Stimulated activated CD4-positive, alpha-beta T cell treated with anti-CD3 and anti-CD28 coated beads, Interleukin-2, amount 100 ng/mL, for 48 hours (primary cell): Measurements from ENCODE around the gene PBXIP1.
"Not testable (repeated sequence)": the region's sequence is repeated elsewhere in the genome, so short reads cannot be mapped to it uniquely, and the experiment has no call there.

ENCODE experiments used
- DNase-seq, 2 donors: peaks; one replicate each; pipeline ENCODE4 v3.0.0-alpha.2; 2020

Gene PBXIP1, protein sequence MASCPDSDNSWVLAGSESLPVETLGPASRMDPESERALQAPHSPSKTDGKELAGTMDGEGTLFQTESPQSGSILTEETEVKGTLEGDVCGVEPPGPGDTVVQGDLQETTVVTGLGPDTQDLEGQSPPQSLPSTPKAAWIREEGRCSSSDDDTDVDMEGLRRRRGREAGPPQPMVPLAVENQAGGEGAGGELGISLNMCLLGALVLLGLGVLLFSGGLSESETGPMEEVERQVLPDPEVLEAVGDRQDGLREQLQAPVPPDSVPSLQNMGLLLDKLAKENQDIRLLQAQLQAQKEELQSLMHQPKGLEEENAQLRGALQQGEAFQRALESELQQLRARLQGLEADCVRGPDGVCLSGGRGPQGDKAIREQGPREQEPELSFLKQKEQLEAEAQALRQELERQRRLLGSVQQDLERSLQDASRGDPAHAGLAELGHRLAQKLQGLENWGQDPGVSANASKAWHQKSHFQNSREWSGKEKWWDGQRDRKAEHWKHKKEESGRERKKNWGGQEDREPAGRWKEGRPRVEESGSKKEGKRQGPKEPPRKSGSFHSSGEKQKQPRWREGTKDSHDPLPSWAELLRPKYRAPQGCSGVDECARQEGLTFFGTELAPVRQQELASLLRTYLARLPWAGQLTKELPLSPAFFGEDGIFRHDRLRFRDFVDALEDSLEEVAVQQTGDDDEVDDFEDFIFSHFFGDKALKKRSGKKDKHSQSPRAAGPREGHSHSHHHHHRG

DNA sequence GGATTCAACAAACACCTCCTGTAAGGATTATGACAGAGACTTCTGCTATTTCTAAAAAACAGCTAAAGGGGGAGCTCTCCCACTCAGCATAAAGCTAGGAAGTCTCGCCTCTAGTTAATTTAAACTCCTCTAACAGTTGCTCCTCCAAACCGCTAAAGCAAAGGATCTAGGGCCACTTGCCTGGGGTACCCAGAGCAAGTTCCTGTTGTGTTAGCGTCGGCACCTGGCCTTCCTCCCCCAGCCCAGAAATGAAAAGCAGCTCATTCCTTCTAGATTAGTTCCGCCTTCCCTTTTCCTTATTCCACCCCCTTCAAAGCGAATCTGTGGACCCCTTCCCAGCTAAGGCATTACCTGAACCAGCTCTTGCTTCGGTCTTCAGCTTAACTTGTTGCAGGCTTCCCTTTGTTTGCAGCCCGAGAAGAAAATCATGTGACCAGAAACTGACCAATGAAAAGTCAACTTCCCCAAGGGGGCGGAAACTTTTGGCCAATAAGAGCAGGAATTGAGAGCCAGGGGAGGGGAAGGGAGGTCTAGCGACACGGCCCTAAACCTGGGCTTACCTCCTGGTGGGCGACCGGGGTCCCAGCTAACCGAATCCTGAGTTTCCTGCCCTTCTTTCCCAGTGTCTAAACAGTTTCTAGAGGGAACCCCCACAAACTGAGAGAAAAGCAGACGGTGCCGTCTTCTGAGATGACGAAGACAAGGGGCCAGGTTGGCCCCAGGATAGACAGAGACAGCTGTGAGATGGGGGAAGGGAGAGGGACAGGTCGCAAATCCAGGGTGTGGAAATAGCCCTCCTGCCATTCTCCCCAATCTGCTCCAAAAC, at the start of gene PBXIP1:
PBXIP1 (minus strand) TSS at position 382 of the 826 bp plus-strand sequence. CDS start 2,378 bp downstream, outside the sequence.
- DNase-seq: peak; percentile 63 to 76

DNA sequence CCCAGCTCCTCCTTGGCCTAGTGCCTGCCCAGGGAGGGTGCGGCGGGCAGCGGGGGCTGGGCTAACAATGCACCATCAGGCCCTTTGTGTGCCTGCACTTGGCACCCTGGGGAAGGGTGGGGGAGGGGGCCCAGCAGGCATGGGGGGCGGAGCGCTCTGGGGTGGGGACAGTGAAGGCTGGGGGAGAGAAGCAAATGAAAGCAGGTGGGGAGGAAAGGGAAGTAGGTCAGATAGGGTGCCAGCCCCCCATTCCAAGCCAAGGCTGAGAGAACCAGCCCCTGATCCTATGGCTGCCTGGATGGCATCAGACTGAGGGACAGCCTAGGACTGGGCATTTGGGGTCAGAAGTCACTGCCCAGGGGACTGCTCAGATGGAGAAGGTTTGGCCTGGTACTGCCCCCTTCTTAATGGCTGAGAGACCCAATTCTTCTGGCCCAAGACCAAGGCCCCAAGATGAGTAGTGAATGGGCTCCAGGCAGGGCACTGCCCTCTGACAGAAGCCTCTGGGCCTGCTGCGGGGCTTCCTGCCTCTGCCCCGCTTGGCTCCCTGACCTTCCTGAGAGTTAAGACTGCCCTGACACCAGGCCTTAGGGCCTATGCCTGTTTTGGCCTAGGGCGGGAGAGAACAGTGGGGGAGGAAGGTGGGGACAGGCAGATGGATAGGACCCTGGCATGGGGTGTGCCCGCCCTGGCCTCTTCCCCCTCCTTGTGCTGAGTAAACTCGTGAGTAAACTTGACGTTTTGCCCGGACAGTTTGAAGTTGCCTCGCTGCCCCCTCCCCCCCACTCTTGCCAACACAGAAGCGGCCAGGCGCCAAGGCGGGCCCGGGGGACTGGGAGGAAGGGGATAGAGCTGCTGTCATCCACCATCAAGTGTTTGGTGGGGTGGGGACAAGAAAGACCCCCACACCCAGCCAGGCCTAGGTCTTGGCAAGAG, 49.4 kb upstream of the PBXIP1 start:
- no peak for DNase-seq

DNA sequence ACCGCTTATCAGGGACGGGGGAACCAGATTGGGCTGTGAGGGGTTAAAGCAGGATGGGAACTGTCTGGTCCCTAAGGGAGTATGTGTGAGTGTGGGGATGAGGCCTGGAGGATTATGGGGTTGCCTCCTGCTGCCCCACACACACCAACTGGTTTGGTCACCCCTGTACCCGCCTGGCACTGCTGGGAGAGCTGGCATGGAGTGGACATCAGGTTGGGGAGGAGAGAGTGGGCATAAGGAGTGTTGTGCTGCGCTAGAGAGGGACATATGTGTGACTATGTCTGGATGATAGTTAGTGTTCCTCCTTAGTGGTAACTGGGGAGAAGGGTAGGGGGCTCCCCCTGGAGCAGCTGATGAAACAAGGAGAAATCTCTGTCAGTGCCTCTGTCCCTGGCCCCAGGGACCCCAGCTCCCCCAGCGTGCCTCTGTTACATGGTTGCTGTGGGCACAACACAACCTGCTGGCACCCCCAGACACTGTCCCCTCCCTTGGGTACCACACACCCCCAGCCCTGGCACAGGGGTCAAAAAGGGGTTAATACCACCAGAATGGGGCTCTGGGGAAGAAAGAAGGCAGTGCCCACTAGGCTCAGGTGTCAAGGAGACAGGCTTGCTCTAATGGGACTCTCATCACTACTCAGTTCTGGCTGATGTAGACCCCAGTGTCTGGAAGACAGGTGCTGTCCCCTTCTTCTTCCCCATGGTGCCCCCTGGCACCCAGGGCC, 48.6 kb upstream of the PBXIP1 start:
- no peak for DNase-seq

DNA sequence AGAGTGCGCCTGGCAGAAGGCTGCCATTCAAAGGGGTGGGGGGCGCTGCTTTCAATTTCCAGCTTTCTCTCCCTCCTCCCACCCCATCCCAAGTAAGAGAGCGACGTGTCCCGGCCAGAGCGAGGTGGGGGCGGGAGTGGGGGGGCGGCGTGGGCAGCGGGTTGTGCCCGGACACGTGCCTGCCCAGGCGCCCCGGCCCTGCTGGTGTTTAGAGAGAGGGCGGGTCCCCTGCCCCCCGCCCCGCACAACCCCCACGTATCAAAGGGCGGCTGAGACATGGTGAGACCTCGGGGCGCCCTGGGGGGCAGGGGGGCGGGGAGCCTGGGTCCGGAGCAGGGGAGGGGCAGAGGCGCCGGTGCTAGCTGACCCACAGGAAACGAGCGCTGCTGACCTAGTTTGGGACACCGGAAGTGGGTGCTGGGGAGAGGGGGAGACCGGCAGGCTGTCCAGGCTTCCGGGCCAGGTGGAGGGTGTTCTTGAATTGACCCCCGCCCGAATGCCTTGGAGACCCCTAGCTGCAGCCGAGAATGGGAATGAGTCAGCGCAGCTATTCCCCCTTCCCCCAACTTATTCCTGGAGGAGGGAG, 48.0 kb upstream of the PBXIP1 start:
- DNase-seq: no peak

DNA sequence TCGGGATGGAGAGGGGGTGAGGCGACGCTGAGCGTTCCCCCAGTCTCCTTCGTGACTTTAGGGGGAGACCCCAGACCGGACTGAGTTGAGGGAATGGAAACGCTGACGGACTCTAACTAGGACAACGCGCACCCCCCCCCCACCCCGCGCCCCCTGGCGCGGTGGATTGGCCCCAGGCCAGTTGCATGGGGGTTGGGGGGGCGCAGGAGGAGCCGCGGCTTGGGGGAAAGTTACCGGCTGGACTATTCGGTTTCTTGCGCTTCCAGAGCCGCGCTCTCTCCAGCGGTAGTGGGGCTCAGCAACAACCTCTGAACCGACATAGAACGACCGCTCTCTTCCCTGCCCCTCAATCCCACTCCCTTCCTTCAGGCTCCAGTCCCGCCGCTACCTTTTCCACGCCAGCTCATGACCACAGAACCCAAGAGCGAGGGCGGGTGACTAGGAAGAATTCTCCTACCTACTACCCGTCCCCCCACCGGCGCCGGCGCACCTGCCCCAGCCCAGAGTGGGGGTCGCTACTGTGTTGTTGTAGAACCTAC, 47.4 kb upstream of the PBXIP1 start:
- DNase-seq: no peak

DNA sequence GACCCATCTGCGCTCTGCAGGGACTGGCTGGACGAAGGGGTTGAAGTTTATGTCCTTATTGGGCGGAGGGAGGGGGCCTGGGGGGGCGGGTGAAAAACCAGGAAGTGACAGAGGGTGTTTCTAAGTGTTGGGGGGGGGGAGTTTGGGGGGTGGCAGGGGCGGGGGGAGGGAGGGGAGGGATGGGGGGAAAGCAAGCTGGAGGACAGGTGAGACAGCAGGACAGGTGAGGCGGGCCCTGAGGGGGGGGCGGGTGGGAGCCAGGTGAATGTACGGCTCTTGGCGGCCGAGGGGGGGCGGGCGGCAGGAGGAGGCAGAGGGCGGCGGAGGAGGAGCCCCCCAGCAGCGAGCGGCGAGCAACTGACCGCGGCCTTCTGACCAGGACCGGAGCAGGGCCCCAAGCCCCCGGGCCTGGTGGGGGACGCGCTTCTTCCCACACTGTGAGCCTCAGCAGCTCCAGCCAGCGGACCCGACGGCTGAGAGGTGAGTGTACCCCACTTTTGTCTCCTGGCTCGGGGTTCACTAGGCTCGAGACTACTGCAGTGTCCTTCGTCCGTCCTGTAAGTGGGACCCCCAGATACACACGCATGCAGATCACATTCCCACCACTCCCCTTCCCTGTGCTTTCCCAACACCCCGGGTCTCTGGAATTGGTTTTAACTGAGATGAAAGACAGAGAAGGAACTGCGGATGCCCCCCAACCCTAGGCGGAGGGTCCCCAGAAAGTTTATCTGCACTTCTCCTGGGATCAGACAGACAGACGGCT, 46.7 kb upstream of the PBXIP1 start, which contains the start of gene ZBTB7B:
ZBTB7B (plus strand) TSS at position 339 of the 763 bp plus-strand sequence. CDS start 11,859 bp downstream, outside the sequence.
- DNase-seq: no peak

DNA sequence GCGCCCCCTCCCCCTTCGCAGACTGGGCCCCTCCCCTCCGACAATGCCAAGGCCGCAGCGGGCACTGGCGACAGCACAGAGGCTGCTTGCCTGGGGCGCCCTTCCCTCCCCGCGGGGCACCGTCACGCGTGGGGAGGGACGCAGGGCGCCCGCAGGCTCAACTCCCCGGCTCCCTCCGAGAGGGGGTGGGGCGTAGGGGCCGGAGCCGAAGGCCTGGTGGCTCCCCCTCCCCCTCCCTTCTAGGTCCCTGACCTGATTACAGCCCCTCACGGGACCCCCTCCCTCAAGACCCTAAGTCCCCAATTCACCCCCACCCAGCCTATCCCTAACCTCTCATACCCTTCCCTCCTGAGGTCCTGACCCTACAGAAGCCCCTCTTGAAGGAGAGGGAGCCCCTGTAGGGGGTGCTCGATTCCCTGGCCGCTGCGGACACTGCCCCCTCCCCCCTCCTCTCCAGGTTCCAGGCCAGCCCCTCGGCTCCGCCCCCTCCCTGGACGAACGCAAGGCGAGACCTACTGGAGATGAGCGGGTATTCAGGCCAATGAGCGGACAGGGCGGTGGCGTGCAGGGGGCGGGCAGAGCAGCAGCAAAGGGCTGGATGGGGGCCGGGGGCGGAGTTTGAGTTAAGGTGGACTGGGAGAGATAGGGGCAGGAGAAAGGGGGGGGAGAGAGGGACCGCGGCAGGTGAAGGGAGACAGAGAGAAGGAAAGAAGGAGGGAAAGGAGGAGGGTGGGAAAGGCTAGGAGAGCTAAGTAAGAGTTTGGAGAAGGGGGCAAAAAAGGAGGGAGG, 46.0 kb upstream of the PBXIP1 start:
- DNase-seq: peak; percentile 96 to 98

DNA sequence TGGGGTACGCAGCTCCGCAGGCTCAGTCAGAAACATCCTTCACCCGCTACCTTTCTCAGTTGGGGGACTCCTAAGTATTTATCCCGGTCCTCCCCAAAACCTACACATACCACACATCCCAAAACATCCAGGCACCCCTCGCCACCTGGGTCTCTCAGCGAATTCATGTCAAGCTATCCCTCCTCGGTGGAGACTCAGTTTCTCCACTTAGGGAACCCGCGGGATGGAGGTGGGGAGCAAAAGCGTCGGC, 45.5 kb upstream of the PBXIP1 start:
- no peak for DNase-seq

DNA sequence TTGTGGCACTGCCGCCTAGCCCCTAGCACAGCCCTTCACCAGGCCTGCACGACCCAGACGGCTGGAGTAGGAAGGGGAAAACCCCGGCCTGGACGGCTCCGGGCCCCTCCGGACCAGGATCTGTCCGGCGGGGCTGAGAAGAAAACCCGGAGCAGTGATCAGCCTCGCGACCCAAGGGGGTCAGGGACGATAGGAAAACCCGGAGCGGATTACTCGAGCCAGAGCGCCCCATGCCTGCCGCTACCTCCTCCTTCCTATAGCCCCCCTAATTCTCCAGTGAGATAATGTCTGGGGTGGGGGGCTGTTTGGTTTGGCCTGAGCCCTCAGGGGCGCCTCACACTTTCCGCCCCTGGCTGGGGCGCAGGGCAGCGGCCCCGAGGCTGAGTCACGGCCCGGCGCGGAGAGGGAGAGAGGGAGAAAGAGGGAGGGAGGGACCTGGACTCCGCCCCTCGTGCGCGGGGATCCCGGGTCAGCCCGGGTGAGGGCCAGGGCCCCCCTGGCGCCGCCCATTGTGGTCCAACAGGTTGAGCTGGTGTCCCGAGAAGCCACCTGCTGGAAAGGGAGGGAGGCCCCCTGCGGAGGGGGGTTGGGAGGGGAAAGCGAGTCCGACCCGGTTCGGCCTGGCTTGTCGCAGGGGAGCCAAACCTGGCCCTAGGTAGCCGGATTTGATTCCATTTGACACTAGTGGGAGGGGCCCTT, 45.0 kb upstream of the PBXIP1 start:
- peak; percentile 79 to 80 for DNase-seq

DNA sequence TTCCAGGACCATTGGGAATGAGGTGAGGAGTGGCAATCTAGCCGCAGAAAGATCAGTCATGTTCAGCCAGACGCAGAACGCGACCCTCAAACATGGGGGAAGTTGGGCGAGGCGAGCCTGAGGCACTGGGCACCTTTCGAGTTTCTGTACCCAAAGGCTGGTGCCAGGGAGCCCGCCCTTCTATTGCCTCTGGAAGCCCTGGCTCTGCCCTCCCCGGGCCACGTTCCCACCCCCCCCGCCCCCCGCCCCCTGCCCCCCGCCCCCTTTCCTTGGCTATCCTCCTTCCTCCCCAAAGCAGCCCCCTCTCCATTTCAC, 44.5 kb upstream of the PBXIP1 start:
- DNase-seq: no peak

DNA sequence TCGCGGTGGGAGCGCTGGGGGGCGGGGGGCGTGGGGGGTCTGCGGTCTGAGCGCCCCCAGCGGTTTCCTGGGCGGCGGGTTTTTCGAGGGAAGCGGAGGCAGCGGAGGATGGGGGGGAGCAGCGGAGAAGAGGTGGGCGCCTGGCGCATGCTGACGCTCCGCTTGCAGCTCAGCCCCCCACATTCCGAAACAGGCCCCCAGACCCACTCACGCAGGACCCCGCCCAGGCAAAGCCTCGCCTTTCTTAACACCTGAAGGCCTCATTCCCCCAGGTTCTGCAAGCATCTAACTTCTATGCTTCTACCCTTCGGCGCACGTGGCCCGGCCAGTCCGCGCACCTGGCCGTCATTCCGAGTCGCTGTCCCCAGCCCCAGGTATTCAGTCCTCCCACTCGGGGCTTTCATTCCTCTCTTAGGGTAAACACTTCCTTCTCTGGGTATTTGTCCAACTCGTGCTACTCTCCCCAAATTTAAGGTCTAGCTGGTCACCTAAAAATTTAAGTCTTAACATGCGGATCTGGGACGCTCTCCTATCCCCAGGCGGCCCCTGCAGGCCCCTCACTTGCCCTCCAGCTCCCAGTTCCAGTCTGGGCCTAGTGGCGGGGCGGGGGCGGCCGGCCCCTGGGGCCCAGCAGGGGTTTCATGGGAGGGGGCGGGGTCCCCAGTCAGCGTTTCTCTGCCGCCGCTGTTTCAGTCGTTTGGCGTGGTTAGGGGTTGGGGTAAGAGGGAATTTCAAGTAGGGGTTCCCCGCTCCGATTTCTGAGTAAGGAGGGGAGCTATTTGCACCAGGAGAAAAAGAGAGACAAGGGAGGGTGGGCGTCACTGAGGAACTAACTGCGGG, 43.9 kb upstream of the PBXIP1 start:
- peak in 1 of 2 donors; percentile 67 for DNase-seq

DNA sequence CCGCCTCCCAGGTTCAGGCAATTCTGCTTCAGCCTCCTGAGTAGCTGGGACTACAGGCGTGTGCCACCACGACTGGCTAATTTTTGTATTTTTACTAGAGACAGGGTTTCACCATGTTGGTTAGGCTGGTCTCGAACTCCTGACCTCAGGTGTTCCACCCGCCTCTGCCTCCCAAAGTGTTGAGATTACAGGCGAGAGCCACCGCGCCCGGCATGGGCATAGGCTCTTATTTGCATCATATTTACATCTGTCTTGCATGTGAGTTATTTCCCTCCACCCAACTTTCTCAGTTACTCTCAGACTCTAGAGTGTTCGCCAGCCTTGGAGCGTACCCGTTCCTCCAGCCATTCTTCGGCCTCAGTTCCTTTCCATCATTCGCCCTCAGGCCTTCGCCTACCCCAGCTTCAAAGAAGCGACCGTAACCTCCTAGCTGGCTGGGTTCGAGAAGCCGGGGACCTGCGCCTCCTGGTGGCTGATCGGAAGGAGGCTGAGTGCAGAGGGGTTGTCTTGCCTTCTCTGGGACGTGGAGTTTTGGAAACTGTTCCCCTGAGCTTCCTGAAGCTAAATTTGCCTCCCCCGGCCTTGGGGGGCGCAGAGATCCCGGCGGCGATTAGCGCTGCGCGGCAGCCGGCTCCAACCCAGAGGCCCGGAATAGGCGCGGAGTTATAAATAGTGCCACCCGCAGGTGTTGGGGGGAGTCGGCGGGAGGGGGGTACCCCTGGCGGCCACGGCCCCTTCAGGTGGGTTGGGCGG, 43.1 kb upstream of the PBXIP1 start:
- peak; percentile 76 to 80 for DNase-seq

DNA sequence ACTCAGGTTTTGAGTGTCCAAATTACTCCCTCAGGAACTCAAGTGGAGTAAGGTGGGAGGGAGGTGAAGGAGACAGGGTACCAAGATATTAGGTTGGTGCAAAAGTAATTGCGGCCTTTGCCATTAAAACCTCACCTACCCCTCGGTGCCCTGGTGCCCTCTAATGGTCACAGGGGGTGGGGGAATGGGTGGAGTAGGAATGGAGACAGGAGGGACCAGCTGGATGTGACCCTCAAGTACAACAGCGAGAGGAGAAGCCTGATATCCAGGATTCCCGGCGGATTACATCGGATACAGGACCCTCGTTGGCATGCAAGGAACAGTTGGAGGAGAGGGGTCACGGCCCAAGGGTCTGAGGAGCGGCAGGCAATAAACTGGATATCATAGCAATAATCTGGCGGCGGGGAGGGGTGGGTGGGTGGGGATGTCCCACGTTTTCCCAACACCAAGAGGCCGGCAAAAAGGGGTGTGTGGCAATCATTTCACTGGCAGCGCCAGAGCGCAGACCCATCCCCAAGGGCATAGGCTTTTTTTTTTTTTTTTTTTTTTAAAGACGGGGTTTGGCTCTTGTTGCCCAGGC, 42.4 kb upstream of the PBXIP1 start:
- DNase-seq: no peak

DNA sequence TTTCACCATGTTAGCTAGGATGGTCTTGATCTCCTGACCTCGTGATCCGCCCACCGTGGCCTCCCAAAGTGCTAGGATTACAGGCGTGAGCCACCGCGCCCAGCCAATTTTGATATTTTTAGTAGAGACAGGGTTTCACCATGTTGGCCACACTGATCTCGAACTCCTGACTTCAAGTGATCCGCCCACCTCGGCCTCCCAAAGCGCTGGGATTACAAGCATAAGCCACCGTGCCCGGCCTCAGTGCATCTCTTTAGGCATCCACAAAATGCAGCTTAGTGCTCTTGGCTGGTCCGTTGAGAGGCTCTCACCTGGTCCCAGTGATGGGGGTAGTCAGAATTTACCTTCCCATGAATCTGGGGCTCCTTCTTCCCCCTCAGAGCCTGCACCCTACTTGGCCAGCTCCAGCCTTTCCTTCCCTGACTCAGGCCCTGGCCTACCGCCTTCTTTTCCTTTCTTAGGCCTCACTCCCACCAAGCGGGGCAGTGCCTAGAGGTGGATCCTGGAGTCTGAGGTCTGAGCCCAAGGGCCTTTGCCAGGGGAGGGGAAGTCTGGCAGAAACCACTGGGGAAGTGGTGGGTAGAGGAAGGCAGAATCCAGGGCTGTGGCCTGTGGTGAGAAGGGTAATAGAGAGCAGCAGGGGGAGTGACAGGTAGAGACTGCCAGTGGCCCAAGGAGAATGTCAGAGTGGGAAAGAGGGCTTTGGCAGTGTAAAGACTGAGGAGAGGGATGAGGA, 41.2 kb upstream of the PBXIP1 start:
- no peak for DNase-seq

DNA sequence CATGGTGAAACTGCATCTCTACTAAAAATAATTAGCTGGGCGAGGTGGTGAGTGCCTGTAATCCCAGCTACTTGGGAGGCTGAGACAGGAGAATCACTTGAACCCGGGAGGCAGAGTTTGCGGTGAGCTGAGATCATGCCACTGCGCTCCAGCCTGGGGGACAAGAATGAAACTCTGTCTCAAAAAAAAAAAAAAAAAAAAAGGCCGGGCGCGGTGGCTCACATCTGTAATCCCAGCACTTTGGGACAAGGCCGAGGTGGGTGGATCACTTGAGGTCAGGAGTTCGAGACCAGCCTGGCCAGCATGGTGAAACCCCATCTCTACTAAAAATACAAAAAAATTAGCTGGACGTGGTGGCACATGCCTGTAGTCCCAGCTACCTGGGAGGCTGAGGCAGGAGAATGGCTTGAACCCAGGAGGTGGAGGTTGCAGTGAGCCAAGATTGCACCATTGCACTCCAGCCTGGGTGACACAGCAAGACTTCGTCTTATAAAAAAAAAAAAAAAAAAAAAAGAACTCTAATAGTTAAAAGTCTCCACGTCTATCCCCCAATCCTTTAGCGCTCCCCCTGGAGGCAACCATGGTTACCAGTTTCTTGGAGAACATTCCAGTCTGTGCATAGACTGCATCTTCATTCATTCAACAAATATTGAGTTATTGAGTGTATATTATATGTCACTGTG, 39.5 kb upstream of the PBXIP1 start:
- DNase-seq: not testable (repeated sequence)
